HG02938 (cell line): ENCODE results near the gene RAB19.

ENCODE experiments used
- ATAC-seq: cut with Tn5 transposase; IDR thresholded peaks from one replicate; pipeline ENCODE4 v1.9.1; 2021; ENCODE audit warnings: mild to moderate bottlenecking, moderate library complexity; ENCODE audit not compliant: unreplicated experiment

RAB19 gene

GRCh38 chr7:140403878-140404564, at the start of gene RAB19:
TSS of gene RAB19 (plus strand) at chr7:140404058. CDS start at chr7:140407647, 3,589 bp downstream.
- no peak for ATAC-seq

GRCh38 chr7:140358024-140358411, 45.8 kb upstream of the RAB19 start:
- ATAC-seq = no peak

- no peak for ATAC-seq
Measured at GRCh38 chr7:140358412-140359051, 45.3 kb upstream of the RAB19 start.

GRCh38 chr7:140360697-140361229, 43.1 kb upstream of the RAB19 start:
- ATAC-seq = no peak

GRCh38 chr7:140364819-140365218, 39.0 kb upstream of the RAB19 start:
- ATAC-seq = no peak

- ATAC-seq = no peak
Measured at GRCh38 chr7:140367528-140367927, 36.3 kb upstream of the RAB19 start.

- no peak for ATAC-seq
Measured at GRCh38 chr7:140369294-140369693, 34.6 kb upstream of the RAB19 start.

GRCh38 chr7:140375323-140375722, 28.5 kb upstream of the RAB19 start:
- ATAC-seq = no peak

- peak; percentile 77 for ATAC-seq
Measured at GRCh38 chr7:140375892-140376730, 27.7 kb upstream of the RAB19 start.

- no peak for ATAC-seq
Measured at GRCh38 chr7:140383954-140384713, 19.7 kb upstream of the RAB19 start.

GRCh38 chr7:140384894-140385545, 18.8 kb upstream of the RAB19 start:
- no peak for ATAC-seq

GRCh38 chr7:140389445-140389844, 14.4 kb upstream of the RAB19 start:
- no peak for ATAC-seq

GRCh38 chr7:140390034-140390433, 13.8 kb upstream of the RAB19 start:
- ATAC-seq = no peak

- no peak for ATAC-seq
Measured at GRCh38 chr7:140390466-140391190, 13.2 kb upstream of the RAB19 start.

GRCh38 chr7:140391634-140392033, 12.2 kb upstream of the RAB19 start:
- ATAC-seq = no peak

- ATAC-seq = no peak
Measured at GRCh38 chr7:140393756-140394306, 10.0 kb upstream of the RAB19 start.

- peak; percentile 93 for ATAC-seq
Measured at GRCh38 chr7:140397784-140398750, 5.8 kb upstream of the RAB19 start, which contains the start of gene SLC37A3. TSS of gene SLC37A3 (minus strand) at chr7:140398530. CDS start at chr7:140382526, 16,004 bp downstream.

GRCh38 chr7:140398821-140399220, 5.0 kb upstream of the RAB19 start:
- no peak for ATAC-seq
